GM12878 (cell line): ENCODE results near the gene CHN1. TPM values are rescaled to one million over a fixed set of nuclear protein-coding genes. Genes with fewer than 3 reads are reported as not detected.

ENCODE experiments used
- ATAC-seq: fragments of 200-7000 bp; cut with Tn5 transposase; 3 replicates; pipeline ENCODE4 v1.9.1; 2020; ENCODE audit warnings: mild to moderate bottlenecking, moderate library complexity
- Bru-seq: library from RNA; stranded (reverse); fragments of 400-500 nt; gene quantifications from one replicate; lab custom pipeline; 2021; lab: Mats Ljungman, UMichigan
- BruChase-seq, 2 experiments: library from RNA; stranded (reverse); fragments of 400-500 nt; gene quantifications; one replicate each; lab custom pipeline; 2021; lab: Mats Ljungman, UMichigan
- BruUV-seq: library from RNA; stranded (reverse); fragments of 400-500 nt; replicated peaks from 2 replicates; lab custom pipeline; 2021; lab: Mats Ljungman, UMichigan
- CTCF ChIA-PET: fragments of 300-600 bp; sonication (Branson Sonifier 250); formaldehyde crosslinking; extraction: SDS; loops from one replicate; lab custom pipeline; 2021; ENCODE audit warnings: inconsistent platforms; lab: Yijun Ruan, JAX
- POLR2A ChIA-PET: fragments of 350-600 bp; formaldehyde crosslinking; extraction: SDS; loops from one replicate; lab custom pipeline; 2021; ENCODE audit warnings: inconsistent platforms; lab: Charles Lee
- RAD21 ChIA-PET: fragments of 300-600 bp; sonication (Branson Sonifier 250); formaldehyde crosslinking; loops from one replicate; lab custom pipeline; 2023; ENCODE audit warnings: antibody characterized with exemption; ENCODE audit not compliant: unreplicated experiment; lab: Charles Lee
- SMC1A ChIA-PET: fragments of 300-600 bp; sonication (Branson Sonifier 250); formaldehyde crosslinking; loops from one replicate; lab custom pipeline; 2023; ENCODE audit not compliant: unreplicated experiment, uncharacterized antibody; lab: Charles Lee
- DNase-seq: peaks from one replicate; pipeline ENCODE4 v3.0.0-alpha.2; 2011; ENCODE audit warnings: low read depth, low spot score
- FAIRE-seq: peaks from 3 replicates; lab custom pipeline; 2011; peaks lifted over from hg19 to GRCh38; lab: Jason Lieb, UNC
- H2AFZ ChIP-seq: 2 replicates; pipeline ENCODE4 v1.6.0; 2011; ENCODE audit warnings: low read depth, low read length, control low read depth; ENCODE audit not compliant: control insufficient read depth
- H3K27ac ChIP-seq: 2 replicates; pipeline ENCODE4 v1.5.1; 2011; ENCODE audit warnings: control low read depth; ENCODE audit not compliant: control insufficient read depth, insufficient read depth
- H3K27me3 ChIP-seq, 2 experiments: replicated peaks in 1 of 2; 2 replicates each; pipeline versions ENCODE4 v1.6.0 to v1.6.1; 2011; ENCODE audit warnings: low read length in 1 of 2; ENCODE audit not compliant: control insufficient read depth in 2 of 2, insufficient read depth in 2 of 2
- H3K36me3 ChIP-seq, 2 experiments: 2 replicates each; pipeline ENCODE4 v1.5.1; 2011; ENCODE audit warnings: low read length in 1 of 2; ENCODE audit not compliant: control insufficient read depth in 2 of 2, insufficient read depth in 2 of 2
- H3K4me1 ChIP-seq: 2 replicates; pipeline ENCODE4 v1.6.1; 2011; ENCODE audit warnings: mild to moderate bottlenecking, low read length, moderate library complexity, mixed read lengths; ENCODE audit not compliant: control insufficient read depth, insufficient read depth
- H3K4me2 ChIP-seq: 2 replicates; pipeline ENCODE4 v1.6.0; 2011; ENCODE audit warnings: control low read depth; ENCODE audit not compliant: control insufficient read depth, insufficient read depth
- H3K4me3 ChIP-seq: fragments of 200-600 bp; sonication (generic); 2 replicates; pipeline ENCODE4 v1.5.1; 2016
- H3K79me2 ChIP-seq: 2 replicates; pipeline ENCODE4 v1.6.0; 2011; ENCODE audit warnings: low read length; ENCODE audit not compliant: control insufficient read depth, insufficient read depth
- H3K9ac ChIP-seq: 2 replicates; pipeline ENCODE4 v1.8.0; 2011; ENCODE audit warnings: low read length, control low read depth, mixed read lengths; ENCODE audit not compliant: control insufficient read depth, insufficient read depth
- H3K9me3 ChIP-seq: replicated peaks from 3 replicates; pipeline ENCODE4 v1.5.1; 2011; ENCODE audit warnings: mild to moderate bottlenecking, low read length; ENCODE audit not compliant: control insufficient read depth, insufficient read depth
- H4K20me1 ChIP-seq: 2 replicates; pipeline ENCODE4 v1.6.0; 2011; ENCODE audit not compliant: control insufficient read depth, insufficient read depth
- BHLHE40 ChIP-seq, 2 experiments: fragments of 450-650 bp in 1 of 2; IDR thresholded peaks; 2 replicates each; pipeline ENCODE4 v1.6.1; 2011 to 2017; ENCODE audit warnings: low read depth in 2 of 2, borderline replicate concordance in 1 of 2, improper control_type of control experiment in 1 of 2, low read length in 1 of 2, mild to moderate bottlenecking in 1 of 2
- BMI1 ChIP-seq: fragments of 450-650 bp; IDR thresholded peaks from 2 replicates; pipeline ENCODE4 v1.6.1; 2016; ENCODE audit warnings: mild to moderate bottlenecking, moderate library complexity, borderline replicate concordance
- HDAC6 ChIP-seq: fragments of 200-600 bp; sonication (generic); IDR thresholded peaks from one replicate; pipeline ENCODE4 v1.8.0; 2017; ENCODE audit warnings: antibody characterized with exemption; ENCODE audit not compliant: unreplicated experiment
- IKZF1 ChIP-seq: fragments of 450-650 bp; conservative IDR thresholded peaks from 2 replicates; pipeline ENCODE4 v1.6.1; 2017; ENCODE audit warnings: antibody characterized with exemption, mild to moderate bottlenecking
- LARP7 ChIP-seq: fragments of 450-650 bp; IDR thresholded peaks from 2 replicates; pipeline ENCODE4 v1.6.1; 2017; ENCODE audit warnings: mild to moderate bottlenecking
- REST ChIP-seq: IDR thresholded peaks from 2 replicates; pipeline ENCODE4 v1.6.1; 2012; ENCODE audit warnings: mild to moderate bottlenecking, low read depth, low read length
- SUZ12 ChIP-seq: fragments of 200-600 bp; sonication (generic); IDR thresholded peaks from one replicate; pipeline ENCODE4 v1.6.1; 2018; ENCODE audit warnings: antibody characterized with exemption, mild to moderate bottlenecking; ENCODE audit not compliant: unreplicated experiment
- TARDBP ChIP-seq: IDR thresholded peaks from 2 replicates; pipeline ENCODE4 v1.6.1; 2016; ENCODE audit warnings: borderline replicate concordance
- WGBS: methylation state at CpG from one replicate; pipeline ENCODE4 v1.1.6; 2016; ENCODE audit warnings: low lambda C conversion rate; ENCODE audit not compliant: insufficient replicate concordance, insufficient coverage; ENCODE audit errors: missing lambda C conversion rate; 5-methylcytosine and 5-hydroxymethylcytosine counted together
- in situ Hi-C: fragments of 300-500 bp; cut with MboI; formaldehyde crosslinking; loops from 9 replicates; pipeline ENCODE4 v1.14.3; 2018; ENCODE audit warnings: mixed read lengths
- intact Hi-C: fragments of 100-400 bp; cut with micrococcal nuclease; formaldehyde crosslinking; loops from one replicate; pipeline ENCODE4 v1.14.2; 2022; ENCODE audit not compliant: unreplicated experiment
- long read RNA-seq, 2 experiments: library from polyadenylated mRNA; unstranded; transcript quantifications; one replicate each; pipeline ENCODE4 v2.0.0, GENCODE V29; 2019 to 2020
- polyA minus RNA-seq, 3 experiments: library from RNA; depleted of rRNA, polyadenylated mRNA; stranded (reverse); fragments of >200 nt; gene quantifications; 2 replicates each; pipeline ENCODE4 v1.2.3, GENCODE V29; 2011
- polyA plus RNA-seq, 11 experiments: library from polyadenylated mRNA; depleted of rRNA in 4 of 11; unstranded in 6 of 11; stranded (reverse) in 5 of 11; fragments of >200 nt; fragmentation: Nextera tagmentation in 4 of 11; fragmentation: Illumina TruSeq in 1 of 11; extraction: Ambion mirVana in 4 of 11; extraction: Trizol in 1 of 11; gene quantifications; 1 replicate in 1 of 11; 2 replicates in 10 of 11; pipeline versions ENCODE4 v1.2.1 to v1.2.3, GENCODE V29; 2011 to 2016; ENCODE audit warnings: inconsistent platforms in 2 of 11, missing spikeins in 2 of 11, low read depth in 1 of 11
- total RNA-seq, 4 experiments: library from RNA; depleted of rRNA in 3 of 4; stranded (reverse); fragments of >200 nt in 3 of 4; fragmentation: Illumina TruSeq in 1 of 4; extraction: Trizol in 1 of 4; gene quantifications; 2 replicates each; pipeline versions ENCODE4 v1.2.1 to v1.2.3, GENCODE V29; 2013 to 2021

Gene CHN1
- total RNA-seq (2013; cell fraction: nucleolus; rRNA removed) = 1.2 and 2.6 TPM in 2 replicates
- 0.65 TPM in 1 of 2 replicates, not detected in the other for total RNA-seq (2014; rRNA removed)
- 0.36 and 0.69 TPM in 2 replicates for total RNA-seq (2014; rRNA removed; fragmentation: Illumina TruSeq; extraction: Trizol)
- 0.24 and 0.92 TPM in 2 replicates for total RNA-seq (2021)
- polyA plus RNA-seq (2011; ENCODE audit: low read depth) = 0.38 TPM
- 0.76 and 0.86 TPM in 2 replicates for polyA plus RNA-seq (2011; rRNA removed)
- polyA plus RNA-seq (2011; cell fraction: cytosol; rRNA removed) = 0.38 and 0.40 TPM in 2 replicates
- 0.76 and 1.1 TPM in 2 replicates for polyA plus RNA-seq (2011; cell fraction: nucleus; rRNA removed)
- polyA plus RNA-seq (2012) = 0.22 and 0.43 TPM in 2 replicates
- 0.41 and 0.60 TPM in 2 replicates for polyA plus RNA-seq (2014; fragmentation: Illumina TruSeq; extraction: Trizol)
- polyA plus RNA-seq (2014; fragmentation: Nextera tagmentation; extraction: Ambion mirVana) = under 1 TPM; 0.27 to 0.53 TPM
- polyA plus RNA-seq (2014; rRNA removed) = 0.18 and 0.24 TPM in 2 replicates
- under 1 TPM; 0.58 to 0.92 TPM for polyA plus RNA-seq (2016; fragmentation: Nextera tagmentation; extraction: Ambion mirVana)
- polyA minus RNA-seq (2011; rRNA and poly(A)+ RNA removed) = 0.82 and 1.8 TPM in 2 replicates
- polyA minus RNA-seq (2011; cell fraction: cytosol; rRNA and poly(A)+ RNA removed) = 1.1 and 2.9 TPM in 2 replicates
- 1.2 and 3.8 TPM in 2 replicates for polyA minus RNA-seq (2011; cell fraction: nucleus; rRNA and poly(A)+ RNA removed)
- percentile 25 among the genes with signal in this experiment for Bru-seq, nascent RNA
- percentile 30 among the genes with signal in this experiment for BruChase-seq, experiment 1, labeled RNA remaining after a 6-hour chase
- BruChase-seq, experiment 2, labeled RNA remaining after a 2-hour chase = percentile 43 among the genes with signal in this experiment
- long read RNA-seq, experiment 1 = 0 reads
- long read RNA-seq, experiment 2, partial matches to known transcripts = 0 of 1 reads
- long read RNA-seq, experiment 2, other reads (novel, unspliced or antisense) = 1 of 1 reads

- no peak for DNase-seq
- Histone ChIP-seq H4K20me1 (no peaks in the 10 kb centered on the region), H3K4me2 (peak within 1 kb of the TSS; percentile 94), H3K27me3 (peaks cover 2 to 33% of the 10 kb centered on the region in 2 experiments), H3K4me1 (peaks cover 2% of the 10 kb centered on the region; the same call in 1 of the 2 replicates), H3K36me3 (no peaks in the 10 kb centered on the region), H3K9ac (no peak within 1 kb of the TSS; the same call in 1 of the 2 replicates), H3K79me2 (no peaks in the 10 kb centered on the region), H3K9me3 (no peaks in the 10 kb centered on the region), H3K27ac (no peak within 1 kb of the TSS), H2AFZ (peak within 1 kb of the TSS; percentile 57), H3K4me3 (peak within 1 kb of the TSS; percentile 75)
- in situ Hi-C loops (no loop called here), intact Hi-C loops (no loop called here)
- FAIRE-seq = peak; percentile 7
- SMC1A ChIA-PET = no interaction called here
- CTCF ChIA-PET = no interaction called here
- no TSS peak for BruUV-seq
- POLR2A ChIA-PET = no interaction called here
- under 1% methylated on average over 83 of the region's 89 CpGs for WGBS
- TF ChIP-seq HDAC6 = peak; percentile 86
- TF ChIP-seq BMI1 = 0 out of 2 replicates have a peak, but pooled peaks have one; percentile 43
- no peak for TF ChIP-seq TARDBP
- TF ChIP-seq LARP7 = 0 out of 2 replicates have a peak, but pooled peaks have one; percentile 57
- TF ChIP-seq SUZ12 = peak; percentile 49
- 0 out of 4 replicates have a peak, but pooled peaks of 1 of the 2 experiments have one; percentile 11 for TF ChIP-seq BHLHE40 (IDR thresholded peaks at IDR 0.05; ENCODE audit: borderline replicate concordance in 1 of 2, low read depth in 2 of 2, low read length in 1 of 2)
- TF ChIP-seq IKZF1 = peak; percentile 36
- TF ChIP-seq REST = no peak
- ATAC-seq = peak; percentile 91
- RAD21 ChIA-PET = no interaction called here
Observed at GRCh38 chr2:175004980-175005732, at the start of gene CHN1. Gene CHN1 (minus strand): TSS chr2:175005381. CDS start chr2:175004912, 469 bp downstream.
